Measurements from ENCODE around the gene DUSP5.

DNA sequence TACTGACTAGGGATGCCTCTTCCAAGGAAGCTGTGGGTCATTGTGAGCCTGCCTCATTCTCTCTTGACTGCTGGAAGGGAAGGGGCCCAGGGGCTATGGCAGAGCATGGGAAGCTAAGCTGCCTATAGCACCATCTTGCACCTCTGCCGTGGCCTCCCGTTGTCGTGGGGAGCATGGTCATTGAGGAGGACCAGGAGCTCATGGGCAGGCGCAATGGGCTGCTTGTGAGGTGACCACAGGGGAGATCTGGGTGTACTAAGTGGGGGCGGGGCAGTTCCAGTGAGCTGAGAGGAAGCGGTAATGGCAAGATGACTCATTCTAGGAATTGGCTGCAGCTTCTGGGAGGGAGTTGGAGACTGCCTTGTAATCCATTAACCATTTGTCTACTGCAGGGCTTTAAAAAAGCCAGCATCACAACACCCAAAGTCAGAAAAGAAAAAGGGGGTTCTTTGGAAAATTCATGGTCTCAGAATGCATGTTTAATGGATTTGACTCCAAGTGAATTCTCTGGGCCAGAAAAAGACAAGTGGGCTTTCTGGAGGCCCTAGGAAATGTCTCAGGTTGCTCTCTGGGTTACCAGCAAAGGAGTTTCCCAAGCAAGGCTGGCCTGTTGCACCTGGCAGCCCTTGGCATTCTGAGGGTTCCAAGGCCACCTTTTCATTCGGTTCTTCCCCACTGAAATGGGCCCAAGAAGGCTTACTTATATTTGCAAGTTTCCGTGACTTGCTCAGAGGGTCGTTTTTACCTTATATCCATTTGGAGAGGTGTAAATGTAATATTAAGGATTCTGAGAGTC is 3.6 kb downstream of the DUSP5 start:
- TF ChIP-seq, protein P1, sequence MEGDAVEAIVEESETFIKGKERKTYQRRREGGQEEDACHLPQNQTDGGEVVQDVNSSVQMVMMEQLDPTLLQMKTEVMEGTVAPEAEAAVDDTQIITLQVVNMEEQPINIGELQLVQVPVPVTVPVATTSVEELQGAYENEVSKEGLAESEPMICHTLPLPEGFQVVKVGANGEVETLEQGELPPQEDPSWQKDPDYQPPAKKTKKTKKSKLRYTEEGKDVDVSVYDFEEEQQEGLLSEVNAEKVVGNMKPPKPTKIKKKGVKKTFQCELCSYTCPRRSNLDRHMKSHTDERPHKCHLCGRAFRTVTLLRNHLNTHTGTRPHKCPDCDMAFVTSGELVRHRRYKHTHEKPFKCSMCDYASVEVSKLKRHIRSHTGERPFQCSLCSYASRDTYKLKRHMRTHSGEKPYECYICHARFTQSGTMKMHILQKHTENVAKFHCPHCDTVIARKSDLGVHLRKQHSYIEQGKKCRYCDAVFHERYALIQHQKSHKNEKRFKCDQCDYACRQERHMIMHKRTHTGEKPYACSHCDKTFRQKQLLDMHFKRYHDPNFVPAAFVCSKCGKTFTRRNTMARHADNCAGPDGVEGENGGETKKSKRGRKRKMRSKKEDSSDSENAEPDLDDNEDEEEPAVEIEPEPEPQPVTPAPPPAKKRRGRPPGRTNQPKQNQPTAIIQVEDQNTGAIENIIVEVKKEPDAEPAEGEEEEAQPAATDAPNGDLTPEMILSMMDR (IDR thresholded peaks at IDR 0.05), result no peak
- no peak for TF ChIP-seq POLR2A (IDR thresholded peaks at IDR 0.05)
